HepG2 (cell line): Measurements from ENCODE around the gene CD9. TPM values are rescaled to one million over a fixed set of nuclear protein-coding genes. Genes with fewer than 3 reads are reported as not detected.

Experiments
- ATAC-seq: fragments of 200-7000 bp; cut with Tn5 transposase; 3 replicates; pipeline ENCODE4 v1.9.1; 2020; ENCODE audit warnings: mild to moderate bottlenecking, moderate library complexity
- BruUV-seq: library from RNA; stranded (reverse); fragments of 400-500 nt; replicated peaks from 2 replicates; lab custom pipeline; 2021; lab: Mats Ljungman, UMichigan
- CTCF ChIA-PET: fragments of 300-600 bp; formaldehyde crosslinking; extraction: SDS; loops from one replicate; lab custom pipeline; 2021; ENCODE audit warnings: low total read pairs, inconsistent platforms, low intra/inter-chr PET ratio; lab: Yijun Ruan, JAX
- POLR2A ChIA-PET: fragments of 350-600 bp; sonication (Branson Sonifier 250); formaldehyde crosslinking; loops from one replicate; lab custom pipeline; 2020; ENCODE audit warnings: antibody characterized with exemption, inconsistent platforms; lab: Yijun Ruan, JAX
- DNase-seq: peaks from one replicate; pipeline ENCODE4 v3.0.0-alpha.2; 2015; ENCODE audit warnings: low spot score
- FAIRE-seq: peaks from 3 replicates; lab custom pipeline; 2011; peaks lifted over from hg19 to GRCh38; lab: Jason Lieb, UNC
- H2AFZ ChIP-seq: one replicate; pipeline ENCODE4 v1.6.1; 2011; ENCODE audit warnings: low read length, inconsistent platforms
- H3K27ac ChIP-seq: fragments of 300-600 bp; 3 replicates; pipeline ENCODE4 v1.8.0; 2011; ENCODE audit warnings: mixed run types, mild to moderate bottlenecking, mixed read lengths, low read length, inconsistent platforms; ENCODE audit not compliant: insufficient read depth; ENCODE audit errors: extremely low read length
- H3K27me3 ChIP-seq, 2 experiments: fragments of 200-600 bp in 1 of 2; 2 replicates in 1 of 2; 3 replicates in 1 of 2; pipeline versions ENCODE4 v1.6.0 to v1.8.0; 2011; ENCODE audit warnings: low read length in 2 of 2, mild to moderate bottlenecking in 2 of 2, moderate library complexity in 2 of 2, inconsistent platforms in 1 of 2; ENCODE audit not compliant: insufficient read depth in 2 of 2, control insufficient read depth in 1 of 2
- H3K36me3 ChIP-seq, 2 experiments: fragments of 200-600 bp in 1 of 2; replicated peaks in 1 of 2; 2 replicates in 1 of 2; 3 replicates in 1 of 2; pipeline versions ENCODE4 v1.5.1 to v1.8.0; 2011; ENCODE audit warnings: low read length in 2 of 2, inconsistent platforms in 1 of 2; ENCODE audit not compliant: insufficient read depth in 2 of 2, control insufficient read depth in 1 of 2
- H3K4me1 ChIP-seq: 2 replicates; pipeline ENCODE4 v1.5.1; 2012; ENCODE audit warnings: low read length, inconsistent platforms; ENCODE audit not compliant: insufficient read depth
- H3K4me2 ChIP-seq: 2 replicates; pipeline ENCODE4 v1.6.0; 2011; ENCODE audit warnings: low read depth, low read length, inconsistent platforms
- H3K4me3 ChIP-seq, 3 experiments: fragments of 200-600 bp in 1 of 3; sonication (generic), shearing (Covaris generic) in 1 of 3; replicated peaks in 1 of 3; 2 replicates each; pipeline ENCODE4 v1.5.1; 2011 to 2016; ENCODE audit warnings: low read length in 3 of 3, inconsistent platforms in 2 of 3, low read depth in 2 of 3, mild to moderate bottlenecking in 2 of 3, control low read depth in 1 of 3, mixed read lengths in 1 of 3; ENCODE audit not compliant: insufficient read depth in 1 of 3
- H3K79me2 ChIP-seq: one replicate; pipeline ENCODE4 v1.6.1; 2011; ENCODE audit warnings: low read length, inconsistent platforms; ENCODE audit not compliant: insufficient read depth
- H3K9ac ChIP-seq: 2 replicates; pipeline ENCODE4 v1.6.0; 2011; ENCODE audit warnings: mild to moderate bottlenecking, low read depth, low read length, inconsistent platforms; ENCODE audit not compliant: insufficient read depth
- H3K9me3 ChIP-seq: 2 replicates; pipeline ENCODE4 v1.5.1; 2012; ENCODE audit warnings: mild to moderate bottlenecking, low read length
- H4K20me1 ChIP-seq: 2 replicates; pipeline ENCODE4 v1.6.0; 2011; ENCODE audit warnings: inconsistent platforms, mild to moderate bottlenecking, low read length, moderate library complexity; ENCODE audit not compliant: insufficient read depth
- ASH2L ChIP-seq: fragments of 300-600, 200-600 bp; sonication (generic); IDR thresholded peaks from 2 replicates; pipeline ENCODE4 v1.7.0; 2017; ENCODE audit warnings: low read depth, mild to moderate bottlenecking, moderate library complexity, mixed read lengths, low read length; ENCODE audit not compliant: insufficient read length
- CHD4 ChIP-seq: fragments of 200-600 bp; sonication (generic); IDR thresholded peaks from 2 replicates; pipeline ENCODE4 v1.7.0; 2017; ENCODE audit warnings: mild to moderate bottlenecking, low read length, borderline replicate concordance
- MTERF4 ChIP-seq: sonication (generic); formaldehyde crosslinking; IDR thresholded peaks from 2 replicates; pipeline ENCODE4 v1.8.0; 2023; ENCODE audit warnings: mild to moderate bottlenecking, missing genetic modification reagents
- POLR2AphosphoS5 ChIP-seq: IDR thresholded peaks from 2 replicates; pipeline ENCODE4 v1.6.1; 2012; ENCODE audit warnings: low read depth, low read length
- PTBP1 ChIP-seq: fragments of 200-400 bp; formaldehyde crosslinking; IDR thresholded peaks from 2 replicates; pipeline ENCODE4 v1.6.1; 2018; ENCODE audit warnings: low read length, low read depth; ENCODE audit not compliant: poor library complexity, severe bottlenecking
- ZNF101 ChIP-seq: sonication (generic); formaldehyde crosslinking; IDR thresholded peaks from 2 replicates; pipeline ENCODE4 v1.4.0; 2020; ENCODE audit warnings: mild to moderate bottlenecking, low read depth, missing genetic modification reagents, borderline replicate concordance
- ZNF264 ChIP-seq: sonication (generic); formaldehyde crosslinking; IDR thresholded peaks from 2 replicates; pipeline ENCODE4 v1.4.0; 2020; ENCODE audit warnings: missing genetic modification reagents
- WGBS: methylation state at CpG from one replicate; pipeline ENCODE4 v1.1.6; 2017; ENCODE audit warnings: low lambda C conversion rate; 5-methylcytosine and 5-hydroxymethylcytosine counted together
- in situ Hi-C: cut with HindIII; loops from 2 replicates; pipeline ENCODE4 v1.10.0; 2017; ENCODE audit warnings: low pct_unique_long_range_greater_than_20kb; ENCODE audit not compliant: extremely low pct_ligation_motif_present
- intact Hi-C: fragments of 100-400 bp; cut with micrococcal nuclease; formaldehyde crosslinking; loops from one replicate; pipeline ENCODE4 v1.10.0; 2022; ENCODE audit not compliant: unreplicated experiment
- polyA plus RNA-seq, 8 experiments: library from polyadenylated mRNA; depleted of rRNA in 3 of 8; stranded (reverse) in 7 of 8; unstranded in 1 of 8; fragments of >200 nt; fragmentation: Illumina TruSeq in 4 of 8; extraction: Trizol in 4 of 8; gene quantifications; 2 replicates each; pipeline versions ENCODE4 v1.2.1 to v1.2.3, GENCODE V29; 2011 to 2016; ENCODE audit warnings: low read depth in 4 of 8, missing spikeins in 1 of 8, mixed read lengths in 1 of 8; ENCODE audit not compliant: insufficient read depth in 1 of 8
- total RNA-seq, 5 experiments: library from RNA; depleted of rRNA; stranded (reverse); fragments of >200 nt; fragmentation: Illumina TruSeq; extraction: Trizol; gene quantifications; 2 replicates each; pipeline ENCODE4 v1.2.3, GENCODE V29; 2016; ENCODE audit warnings: low read depth in 1 of 5
- TF ChIP-seq, protein P1 (sequence below): sonication (generic); formaldehyde crosslinking; IDR thresholded peaks from 2 replicates; pipeline ENCODE4 v1.5.1; 2020; ENCODE audit warnings: mild to moderate bottlenecking, missing genetic modification reagents, moderate library complexity
- TF ChIP-seq, protein P2 (sequence below): sonication (generic); formaldehyde crosslinking; IDR thresholded peaks from 2 replicates; pipeline ENCODE4 v1.5.0; 2020; ENCODE audit warnings: mild to moderate bottlenecking, missing genetic modification reagents

CD9 gene
- total and polyA plus RNA-seq, 2 of the 13 experiments (the other 11 are each of a cell fraction or from before 2014, with no cell fraction given), result 5.8 to 38.3 TPM

DNA sequence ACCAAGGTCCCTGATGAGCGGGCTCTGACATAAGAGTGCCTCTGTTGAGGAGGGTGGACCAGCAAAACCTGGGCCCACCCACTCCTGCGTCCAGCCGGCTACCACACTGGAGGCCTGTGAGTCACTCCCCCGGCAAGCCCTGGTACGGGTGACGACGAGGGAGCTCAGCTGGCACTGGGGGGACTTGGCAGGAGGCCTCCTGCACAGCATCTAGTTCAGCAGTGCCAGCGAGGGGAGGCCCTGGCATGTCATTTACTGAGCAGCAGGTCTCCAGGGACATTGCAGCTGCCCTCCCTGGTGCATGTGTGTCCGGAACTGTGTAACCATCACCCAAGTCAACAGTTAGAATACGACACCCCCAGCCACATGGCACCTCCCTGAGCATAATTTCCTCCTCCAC is 24.4 kb downstream of the CD9 start:
- ATAC-seq (no peak), DNase-seq (no peak), FAIRE-seq (no peak)
- no peak overlapping the region for H3K4me2 ChIP-seq
- BruUV-seq, result no TSS peak
- TF ChIP-seq PTBP1, result no peak
- TF ChIP-seq, protein P1, sequence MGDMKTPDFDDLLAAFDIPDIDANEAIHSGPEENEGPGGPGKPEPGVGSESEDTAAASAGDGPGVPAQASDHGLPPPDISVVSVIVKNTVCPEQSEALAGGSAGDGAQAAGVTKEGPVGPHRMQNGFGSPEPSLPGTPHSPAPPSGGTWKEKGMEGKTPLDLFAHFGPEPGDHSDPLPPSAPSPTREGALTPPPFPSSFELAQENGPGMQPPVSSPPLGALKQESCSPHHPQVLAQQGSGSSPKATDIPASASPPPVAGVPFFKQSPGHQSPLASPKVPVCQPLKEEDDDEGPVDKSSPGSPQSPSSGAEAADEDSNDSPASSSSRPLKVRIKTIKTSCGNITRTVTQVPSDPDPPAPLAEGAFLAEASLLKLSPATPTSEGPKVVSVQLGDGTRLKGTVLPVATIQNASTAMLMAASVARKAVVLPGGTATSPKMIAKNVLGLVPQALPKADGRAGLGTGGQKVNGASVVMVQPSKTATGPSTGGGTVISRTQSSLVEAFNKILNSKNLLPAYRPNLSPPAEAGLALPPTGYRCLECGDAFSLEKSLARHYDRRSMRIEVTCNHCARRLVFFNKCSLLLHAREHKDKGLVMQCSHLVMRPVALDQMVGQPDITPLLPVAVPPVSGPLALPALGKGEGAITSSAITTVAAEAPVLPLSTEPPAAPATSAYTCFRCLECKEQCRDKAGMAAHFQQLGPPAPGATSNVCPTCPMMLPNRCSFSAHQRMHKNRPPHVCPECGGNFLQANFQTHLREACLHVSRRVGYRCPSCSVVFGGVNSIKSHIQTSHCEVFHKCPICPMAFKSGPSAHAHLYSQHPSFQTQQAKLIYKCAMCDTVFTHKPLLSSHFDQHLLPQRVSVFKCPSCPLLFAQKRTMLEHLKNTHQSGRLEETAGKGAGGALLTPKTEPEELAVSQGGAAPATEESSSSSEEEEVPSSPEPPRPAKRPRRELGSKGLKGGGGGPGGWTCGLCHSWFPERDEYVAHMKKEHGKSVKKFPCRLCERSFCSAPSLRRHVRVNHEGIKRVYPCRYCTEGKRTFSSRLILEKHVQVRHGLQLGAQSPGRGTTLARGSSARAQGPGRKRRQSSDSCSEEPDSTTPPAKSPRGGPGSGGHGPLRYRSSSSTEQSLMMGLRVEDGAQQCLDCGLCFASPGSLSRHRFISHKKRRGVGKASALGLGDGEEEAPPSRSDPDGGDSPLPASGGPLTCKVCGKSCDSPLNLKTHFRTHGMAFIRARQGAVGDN (CRISPR knock-in tag), result peak; percentile 15; the same call in 1 of the 2 replicates
- no peak overlapping the region for H2AFZ ChIP-seq
- CTCF ChIA-PET, result no interaction called here
- H3K36me3 ChIP-seq, result no peaks in the 10 kb centered on the region
- intact Hi-C loops, result no loop called here
- H3K9me3 ChIP-seq, result no peaks in the 10 kb centered on the region
- H3K4me3 ChIP-seq, result no peak overlapping the region
- no peaks in the 10 kb centered on the region for H4K20me1 ChIP-seq
- H3K4me1 ChIP-seq, result peaks cover 99% of the 10 kb centered on the region
- POLR2A ChIA-PET, result interaction anchor here (1.0 kb wide), 1 partner anchor 23 kb away, joined by 3 read pairs; no protein-coding TSS in a partner anchor
- no peaks in the 10 kb centered on the region for H3K79me2 ChIP-seq
- 88% methylated on average over 7 of the region's 10 CpGs for WGBS
- no peak overlapping the region for H3K9ac ChIP-seq
- in situ Hi-C loops, result no loop called here
- peak overlapping the region; percentile 94 for H3K27ac ChIP-seq
- no peaks in the 10 kb centered on the region for H3K27me3 ChIP-seq

DNA sequence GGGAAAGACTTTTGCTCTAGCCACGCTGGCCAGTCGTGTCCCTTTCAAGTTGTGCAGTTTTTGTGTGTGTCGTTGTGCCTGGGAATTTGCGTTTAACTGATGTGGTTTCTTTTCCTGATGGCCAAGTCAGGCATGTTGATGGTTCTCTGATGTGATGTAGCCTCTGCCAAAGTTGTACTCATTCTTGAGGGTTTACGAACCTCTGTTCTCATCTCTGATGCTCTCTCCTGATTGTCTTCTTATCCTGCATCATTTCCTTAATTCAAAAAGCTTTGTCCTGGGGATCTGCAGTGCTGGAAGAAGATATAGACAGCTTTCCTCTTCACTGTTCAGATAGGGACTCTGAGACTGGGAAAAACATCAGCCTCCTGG is 25.4 kb downstream of the CD9 start:
- intact Hi-C loops, result no loop called here
- peak overlapping the region; percentile 83 for H3K9ac ChIP-seq
- FAIRE-seq, result peak; percentile 23
- POLR2A ChIA-PET, result interaction anchor here (0.6 to 1.9 kb wide), 5 partner anchors 9 to 159 kb away, joined by 3 to 6 read pairs (median 4); partner anchors contain the start of gene LTBR
- H2AFZ ChIP-seq, result no peak overlapping the region
- H3K36me3 ChIP-seq, result no peaks in the 10 kb centered on the region
- peak overlapping the region; percentile 88 for H3K4me2 ChIP-seq
- no peaks in the 10 kb centered on the region for H3K27me3 ChIP-seq
- DNase-seq, result no peak
- in situ Hi-C loops, result no loop called here
- no peaks in the 10 kb centered on the region for H3K79me2 ChIP-seq
- H3K4me1 ChIP-seq, result peaks cover 100% of the 10 kb centered on the region
- H4K20me1 ChIP-seq, result no peaks in the 10 kb centered on the region
- 44% methylated on average over 1 of the region's 5 CpGs for WGBS
- ATAC-seq, result no peak; the same call in 2 of the 3 replicates
- H3K9me3 ChIP-seq, result no peaks in the 10 kb centered on the region
- CTCF ChIA-PET, result no interaction called here
- TSS peak; percentile 63 for BruUV-seq
- H3K27ac ChIP-seq, result peak overlapping the region; percentile 94
- H3K4me3 ChIP-seq, result peak overlapping the region in 2 of 3 experiments; percentile 50 to 70; a peak in 3 of 6 replicates
- TF ChIP-seq MTERF4 (CRISPR knock-in tag) (no peak), POLR2AphosphoS5 (no peak), CHD4 (0 out of 2 replicates have a peak, but pooled peaks have one; percentile 33), ZNF264 (CRISPR knock-in tag) (0 out of 2 replicates have a peak, but pooled peaks have one; percentile 9), ASH2L (peak; percentile 51), ZNF101 (CRISPR knock-in tag) (no peak)
- TF ChIP-seq, protein P2, sequence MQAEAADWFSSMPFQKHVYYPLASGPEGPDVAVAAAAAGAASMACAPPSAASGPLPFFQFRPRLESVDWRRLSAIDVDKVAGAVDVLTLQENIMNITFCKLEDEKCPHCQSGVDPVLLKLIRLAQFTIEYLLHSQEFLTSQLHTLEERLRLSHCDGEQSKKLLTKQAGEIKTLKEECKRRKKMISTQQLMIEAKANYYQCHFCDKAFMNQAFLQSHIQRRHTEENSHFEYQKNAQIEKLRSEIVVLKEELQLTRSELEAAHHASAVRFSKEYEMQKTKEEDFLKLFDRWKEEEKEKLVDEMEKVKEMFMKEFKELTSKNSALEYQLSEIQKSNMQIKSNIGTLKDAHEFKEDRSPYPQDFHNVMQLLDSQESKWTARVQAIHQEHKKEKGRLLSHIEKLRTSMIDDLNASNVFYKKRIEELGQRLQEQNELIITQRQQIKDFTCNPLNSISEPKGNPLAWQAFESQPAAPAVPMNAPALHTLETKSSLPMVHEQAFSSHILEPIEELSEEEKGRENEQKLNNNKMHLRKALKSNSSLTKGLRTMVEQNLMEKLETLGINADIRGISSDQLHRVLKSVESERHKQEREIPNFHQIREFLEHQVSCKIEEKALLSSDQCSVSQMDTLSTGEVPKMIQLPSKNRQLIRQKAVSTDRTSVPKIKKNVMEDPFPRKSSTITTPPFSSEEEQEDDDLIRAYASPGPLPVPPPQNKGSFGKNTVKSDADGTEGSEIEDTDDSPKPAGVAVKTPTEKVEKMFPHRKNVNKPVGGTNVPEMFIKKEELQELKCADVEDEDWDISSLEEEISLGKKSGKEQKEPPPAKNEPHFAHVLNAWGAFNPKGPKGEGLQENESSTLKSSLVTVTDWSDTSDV (CRISPR knock-in tag), result no peak
